Endometrial microvascular endothelial cells (primary cell): ENCODE data around the gene DST. TPM values are rescaled to one million over a fixed set of nuclear protein-coding genes. Genes with fewer than 3 reads are reported as not detected.

ENCODE experiments used
- in situ Hi-C: cut with HindIII; loops from 2 replicates; pipeline ENCODE4 v1.10.0; 2017; ENCODE audit warnings: low sequenced_read_pairs, low pct_unique_long_range_greater_than_20kb; ENCODE audit errors: inconsistent ontology term
- total RNA-seq: library from RNA; depleted of rRNA; stranded (reverse); fragments of >200 nt; gene quantifications from one replicate; pipeline ENCODE4 v1.2.3, GENCODE V29; 2015; ENCODE audit errors: inconsistent ontology term

The DST gene
- total RNA-seq, result 119 TPM

DNA sequence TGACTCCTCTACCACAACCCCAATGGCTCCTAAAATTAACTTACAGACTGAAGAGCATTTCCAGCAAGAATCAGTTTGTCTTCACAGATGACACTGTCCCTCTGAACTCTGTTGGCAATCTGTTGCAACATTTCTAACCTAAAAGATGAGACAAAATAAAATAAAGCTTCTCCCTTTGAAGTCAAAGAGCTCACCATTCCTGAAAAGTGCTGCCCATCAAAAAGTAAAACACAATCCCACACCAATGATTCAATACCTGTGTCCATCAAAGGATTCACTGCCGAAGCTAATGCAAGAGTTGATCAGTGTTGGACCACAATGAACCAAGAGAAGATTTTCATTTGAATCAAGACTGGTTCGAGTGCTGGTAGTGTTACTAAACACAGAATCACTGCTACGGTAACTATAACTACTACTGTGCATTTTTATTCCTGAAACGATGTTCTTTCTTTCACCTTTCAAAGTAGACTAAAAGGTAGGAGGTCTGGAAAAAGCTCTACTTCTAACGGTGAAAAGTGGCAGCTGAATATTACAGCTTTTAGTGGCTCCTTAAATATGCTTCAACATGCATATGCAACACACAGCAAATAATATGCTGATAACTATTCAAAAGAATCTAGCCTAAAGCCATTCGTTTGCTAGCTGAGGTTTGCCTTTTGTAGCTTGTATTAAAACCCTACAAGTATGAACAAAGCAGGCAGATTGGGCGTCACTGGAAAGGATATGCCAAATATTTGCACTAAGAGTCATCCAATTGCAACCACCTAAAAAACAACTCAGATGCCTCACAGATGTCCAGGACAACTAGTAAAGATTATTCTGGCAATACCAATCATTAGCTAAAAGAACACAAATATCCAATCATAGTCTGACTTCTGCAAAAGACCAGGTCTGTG, at the start of gene DST:
Gene DST, minus strand, starts transcription at position 524 of the 896 bp plus-strand sequence.
- in situ Hi-C loops, result no loop called here

GRCh38 chr6:56691814-56692213, 49.1 kb upstream of the DST start:
- in situ Hi-C loops, result no loop called here

- in situ Hi-C loops, result no loop called here
Observed at GRCh38 chr6:56691286-56691595, 48.6 kb upstream of the DST start.

- in situ Hi-C loops, result no loop called here
Observed at GRCh38 chr6:56690519-56691285, 48.0 kb upstream of the DST start.

DNA sequence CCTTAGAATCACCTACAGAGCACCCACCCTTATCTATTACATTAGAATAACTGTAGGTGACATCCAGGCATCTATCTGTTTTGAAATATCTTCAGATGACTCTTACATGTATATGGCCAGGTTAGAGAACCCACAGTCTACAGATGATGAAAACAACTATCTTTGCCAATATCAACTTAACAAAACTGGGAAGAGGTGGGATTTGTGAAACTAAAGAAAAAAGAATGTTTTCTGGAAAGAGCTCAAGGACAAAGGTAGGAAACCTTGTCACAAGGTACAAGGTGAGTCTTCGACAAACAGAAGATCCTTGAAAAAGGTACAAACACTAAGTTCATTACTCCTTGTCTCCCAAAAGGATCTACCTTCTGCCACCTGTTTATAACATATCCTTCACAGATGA, 47.0 kb upstream of the DST start:
- in situ Hi-C loops, result no loop called here

- in situ Hi-C loops, result no loop called here
Observed at GRCh38 chr6:56689114-56689513, 46.4 kb upstream of the DST start.

- in situ Hi-C loops, result no loop called here
Observed at GRCh38 chr6:56688521-56688920, 45.8 kb upstream of the DST start.

- in situ Hi-C loops, result no loop called here
Observed at GRCh38 chr6:56687551-56687950, 44.9 kb upstream of the DST start.

DNA sequence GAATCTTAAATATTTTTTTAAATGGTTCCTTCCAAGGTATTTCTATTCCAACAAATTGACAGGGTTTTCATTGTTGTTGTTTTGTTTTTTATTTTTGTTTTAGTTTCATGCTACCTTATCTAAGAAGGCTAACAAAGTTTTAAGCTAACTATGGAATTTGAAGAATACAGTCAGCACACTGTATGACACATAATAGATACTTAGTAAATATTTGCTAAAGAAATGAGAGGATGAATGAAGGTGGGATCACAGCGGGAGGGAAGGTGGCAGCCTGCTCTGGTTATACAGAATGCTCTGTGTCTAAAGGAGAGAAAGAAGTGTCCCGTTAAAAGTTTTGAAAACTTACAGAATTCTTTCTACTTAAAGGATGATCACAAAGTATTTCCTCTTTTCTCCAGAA, 43.7 kb upstream of the DST start:
- in situ Hi-C loops, result no loop called here

- in situ Hi-C loops, result no loop called here
Observed at GRCh38 chr6:56685994-56686393, 43.3 kb upstream of the DST start.

DNA sequence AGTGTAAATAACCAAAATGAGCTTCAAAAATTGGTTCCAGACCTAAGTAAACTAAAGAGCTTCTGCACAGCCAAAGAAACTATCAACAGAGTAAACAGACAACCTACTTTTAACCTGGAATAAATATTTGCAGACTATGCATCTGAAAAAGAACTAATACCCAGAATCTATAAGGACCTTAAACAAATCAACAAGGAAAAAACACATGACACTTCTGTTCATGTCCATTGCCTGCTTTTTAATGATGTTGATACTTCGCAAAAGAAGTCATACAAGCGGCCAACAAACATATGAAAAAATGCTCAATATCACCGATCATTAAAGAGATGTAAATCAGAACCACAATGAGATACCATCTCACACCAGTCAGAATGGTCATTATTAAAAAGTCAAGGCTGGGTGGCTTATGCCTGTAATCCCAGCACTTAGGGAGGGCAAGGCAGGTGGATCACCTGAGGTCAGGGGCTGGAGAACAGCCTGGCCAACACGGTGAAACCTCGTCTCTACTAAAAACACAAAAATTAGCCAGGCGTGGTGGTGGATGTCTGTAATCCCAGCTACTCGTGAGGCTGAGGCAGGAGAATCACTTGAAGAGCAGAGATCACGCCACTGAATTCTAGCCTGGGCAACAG, 42.5 kb upstream of the DST start:
- in situ Hi-C loops, result no loop called here

DNA sequence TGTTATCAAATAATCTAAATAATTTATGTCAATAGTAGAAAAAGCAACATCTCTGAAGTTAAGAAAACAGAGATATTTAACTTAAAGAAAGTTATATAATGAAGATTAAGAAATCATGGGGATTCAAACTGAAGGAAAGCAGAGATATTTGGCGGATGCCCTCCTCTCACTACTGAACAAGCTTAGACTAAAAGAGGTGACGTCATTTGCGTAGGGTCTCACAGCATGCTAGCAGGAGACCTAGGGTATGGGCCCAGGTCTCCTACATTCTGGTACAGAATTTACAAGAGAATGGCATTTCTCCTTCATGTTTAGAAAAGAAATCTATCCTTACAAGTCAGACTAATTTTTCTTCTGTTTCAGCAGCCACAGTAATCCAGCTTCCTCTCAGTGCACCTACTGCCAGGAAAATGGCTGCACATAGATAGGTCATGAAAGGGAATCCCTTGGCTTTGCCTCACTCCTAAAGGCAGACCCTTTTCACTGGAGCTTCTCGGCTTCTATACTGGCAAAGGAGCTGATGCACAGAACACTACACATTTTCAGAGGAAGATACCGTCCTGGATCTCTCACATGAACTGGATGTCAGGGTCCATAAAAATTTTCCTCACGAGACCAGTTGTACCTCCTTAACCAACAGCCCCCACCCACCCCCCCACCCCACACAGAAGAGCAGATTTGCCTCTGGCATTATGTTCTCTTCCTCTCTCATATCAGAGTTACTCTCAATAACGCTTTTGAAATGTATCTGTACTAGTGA, 41.8 kb upstream of the DST start:
- in situ Hi-C loops, result no loop called here

- in situ Hi-C loops, result no loop called here
Observed at GRCh38 chr6:56683882-56684281, 41.2 kb upstream of the DST start.

DNA sequence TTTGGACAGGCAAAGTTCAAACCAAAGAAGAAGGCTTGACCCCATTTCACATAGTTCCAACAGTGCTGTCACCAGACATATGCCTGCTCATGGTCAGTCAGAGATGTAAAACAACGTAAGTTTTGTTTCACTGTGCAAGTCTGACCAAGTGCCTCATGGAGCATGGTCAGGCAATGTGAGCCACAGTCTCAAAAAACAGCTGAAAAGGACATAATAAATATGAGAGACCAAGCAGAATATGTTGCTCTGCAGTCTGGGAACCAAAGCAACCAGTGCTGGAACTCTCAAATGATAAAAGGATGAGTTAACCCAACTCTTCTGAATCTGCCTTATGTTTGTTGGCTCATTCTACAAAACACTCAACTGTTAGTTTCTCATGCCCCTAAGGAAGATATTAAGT, 39.9 kb upstream of the DST start:
- in situ Hi-C loops, result no loop called here

DNA sequence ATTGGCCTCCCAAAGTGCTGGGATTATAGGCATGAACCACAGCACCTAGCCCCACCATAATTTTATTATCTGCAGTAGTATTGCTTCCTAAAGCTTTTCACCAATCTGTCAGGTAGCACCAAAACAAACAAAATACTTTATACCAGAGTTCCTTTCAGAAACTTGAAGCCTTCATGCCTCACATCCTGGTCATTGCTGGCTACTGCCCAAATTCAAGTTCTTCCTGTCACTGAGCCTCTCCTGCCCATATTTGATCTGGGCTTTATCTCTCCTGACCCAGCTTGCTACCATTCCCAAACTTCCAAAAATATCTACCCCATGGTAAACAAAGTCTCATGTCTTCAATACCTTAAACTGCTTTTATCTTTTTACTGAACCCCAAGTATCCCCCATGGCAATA, 34.9 kb upstream of the DST start:
- in situ Hi-C loops, result no loop called here

- in situ Hi-C loops, result no loop called here
Observed at GRCh38 chr6:56671651-56672461, 29.2 kb upstream of the DST start.

DNA sequence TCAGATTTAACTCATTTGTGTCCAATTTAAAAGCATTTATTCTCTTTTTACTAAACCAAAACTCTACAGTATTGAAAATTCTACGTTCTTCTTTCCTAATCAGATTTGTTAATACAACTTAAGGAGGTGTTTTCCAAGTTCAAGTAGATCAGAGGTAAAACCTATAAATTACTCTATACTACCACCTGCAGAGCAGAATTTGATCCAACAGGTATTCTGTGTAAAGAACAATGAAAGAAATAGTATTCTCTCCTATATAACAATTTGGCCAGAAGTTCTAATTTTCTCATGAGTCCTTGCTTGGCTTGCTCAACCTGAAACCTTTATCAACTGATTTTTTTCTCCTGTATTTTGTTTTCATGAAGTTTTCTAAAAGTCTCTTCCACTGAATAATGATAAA, 28.5 kb upstream of the DST start:
- in situ Hi-C loops, result no loop called here

GRCh38 chr6:56669041-56669440, 26.4 kb upstream of the DST start:
- in situ Hi-C loops, result no loop called here
